T-helper 1 cell treated with Interleukin-12 subunit alpha and Interleukin-12 subunit beta and Interleukin-4 antibody, amounts not matched to agents 30 μg/mL and 1 μg/mL, for 36 hours (primary cell): ENCODE measurements around the gene LARGE1.

Source experiments
- H3K27ac Mint-ChIP-seq: one replicate; pipeline ENCODE4 v1.8.0; 2021; ENCODE audit warnings: mild to moderate bottlenecking, mixed read lengths
- H3K27me3 Mint-ChIP-seq: one replicate; pipeline ENCODE4 v1.8.0; 2021; ENCODE audit warnings: low read depth, mixed read lengths
- H3K36me3 Mint-ChIP-seq: one replicate; pipeline ENCODE4 v1.8.0; 2021; ENCODE audit warnings: low read depth, mixed read lengths
- H3K4me1 Mint-ChIP-seq: one replicate; pipeline ENCODE4 v1.8.0; 2021; ENCODE audit warnings: low read depth, mixed read lengths
- H3K4me3 Mint-ChIP-seq: one replicate; pipeline ENCODE4 v1.8.0; 2021; ENCODE audit warnings: mild to moderate bottlenecking, moderate library complexity, mixed read lengths
- H3K9me3 Mint-ChIP-seq: one replicate; pipeline ENCODE4 v1.8.0; 2021; ENCODE audit warnings: mixed read lengths

Gene LARGE1

GRCh38 chr22:33314316-33314715, 606.0 kb downstream of the LARGE1 start:
- no peaks in the 10 kb centered on the region for H3K4me1 Mint-ChIP-seq
- no peak overlapping the region for H3K27ac Mint-ChIP-seq
- no peaks in the 10 kb centered on the region for H3K36me3 Mint-ChIP-seq
- no peaks in the 10 kb centered on the region for H3K27me3 Mint-ChIP-seq
- no peak overlapping the region for H3K4me3 Mint-ChIP-seq
- H3K9me3 Mint-ChIP-seq = peaks cover 6% of the 10 kb centered on the region

- no peaks in the 10 kb centered on the region for H3K36me3 Mint-ChIP-seq
- H3K9me3 Mint-ChIP-seq = no peaks in the 10 kb centered on the region
- H3K27me3 Mint-ChIP-seq = peaks cover 3% of the 10 kb centered on the region
- no peak overlapping the region for H3K4me3 Mint-ChIP-seq
- H3K27ac Mint-ChIP-seq = no peak overlapping the region
- no peaks in the 10 kb centered on the region for H3K4me1 Mint-ChIP-seq
Measured at GRCh38 chr22:33303099-33303498, 617.2 kb downstream of the LARGE1 start.

- H3K36me3 Mint-ChIP-seq = no peaks in the 10 kb centered on the region
- no peaks in the 10 kb centered on the region for H3K4me1 Mint-ChIP-seq
- H3K4me3 Mint-ChIP-seq = no peak overlapping the region
Measured at GRCh38 chr22:33302549-33302948, 617.7 kb downstream of the LARGE1 start.

GRCh38 chr22:33302049-33302545, 618.2 kb downstream of the LARGE1 start:
- peaks cover 3% of the 10 kb centered on the region for H3K27me3 Mint-ChIP-seq
- no peak overlapping the region for H3K27ac Mint-ChIP-seq
- no peaks in the 10 kb centered on the region for H3K36me3 Mint-ChIP-seq
- H3K4me3 Mint-ChIP-seq = no peak overlapping the region
- no peaks in the 10 kb centered on the region for H3K9me3 Mint-ChIP-seq
- no peaks in the 10 kb centered on the region for H3K4me1 Mint-ChIP-seq

More at GRCh38 chr22:33302549-33302948, 617.7 kb downstream of the LARGE1 start:
- peaks cover 3% of the 10 kb centered on the region for H3K27me3 Mint-ChIP-seq
- H3K27ac Mint-ChIP-seq = no peak overlapping the region
- H3K9me3 Mint-ChIP-seq = no peaks in the 10 kb centered on the region

- Mint-ChIP-seq H3K4me1 (no peaks in the 10 kb centered on the region), H3K27me3 (peaks cover 3% of the 10 kb centered on the region), H3K36me3 (no peaks in the 10 kb centered on the region), H3K27ac (no peak overlapping the region), H3K9me3 (no peaks in the 10 kb centered on the region), H3K4me3 (no peak overlapping the region)
Measured at GRCh38 chr22:33300165-33300564, 620.1 kb downstream of the LARGE1 start.

- Mint-ChIP-seq H3K27ac (no peak overlapping the region), H3K4me1 (no peaks in the 10 kb centered on the region), H3K4me3 (no peak overlapping the region), H3K36me3 (no peaks in the 10 kb centered on the region), H3K9me3 (no peaks in the 10 kb centered on the region), H3K27me3 (peaks cover 3% of the 10 kb centered on the region)
Measured at GRCh38 chr22:33299245-33299956, 620.9 kb downstream of the LARGE1 start.

GRCh38 chr22:33296941-33297340, 623.3 kb downstream of the LARGE1 start:
- Mint-ChIP-seq H3K4me1 (no peaks in the 10 kb centered on the region), H3K27me3 (no peaks in the 10 kb centered on the region), H3K4me3 (no peak overlapping the region), H3K27ac (no peak overlapping the region), H3K36me3 (no peaks in the 10 kb centered on the region), H3K9me3 (no peaks in the 10 kb centered on the region)

GRCh38 chr22:33288078-33288477, 632.2 kb downstream of the LARGE1 start:
- no peak overlapping the region for H3K4me3 Mint-ChIP-seq
- H3K27me3 Mint-ChIP-seq = no peaks in the 10 kb centered on the region
- no peak overlapping the region for H3K27ac Mint-ChIP-seq
- H3K4me1 Mint-ChIP-seq = no peaks in the 10 kb centered on the region
- no peaks in the 10 kb centered on the region for H3K36me3 Mint-ChIP-seq
- H3K9me3 Mint-ChIP-seq = no peaks in the 10 kb centered on the region

GRCh38 chr22:33275073-33275443, 645.2 kb downstream of the LARGE1 start:
- Mint-ChIP-seq H3K4me3 (no peak overlapping the region), H3K27ac (no peak overlapping the region)

GRCh38 chr22:33274214-33275072, 645.8 kb downstream of the LARGE1 start:
- no peaks in the 10 kb centered on the region for H3K9me3 Mint-ChIP-seq
- H3K4me1 Mint-ChIP-seq = no peaks in the 10 kb centered on the region
- no peaks in the 10 kb centered on the region for H3K27me3 Mint-ChIP-seq
- no peak overlapping the region for H3K27ac Mint-ChIP-seq
- H3K36me3 Mint-ChIP-seq = no peaks in the 10 kb centered on the region
- H3K4me3 Mint-ChIP-seq = no peak overlapping the region

More at GRCh38 chr22:33275073-33275443, 645.2 kb downstream of the LARGE1 start:
- Mint-ChIP-seq H3K36me3 (no peaks in the 10 kb centered on the region), H3K9me3 (no peaks in the 10 kb centered on the region), H3K27me3 (no peaks in the 10 kb centered on the region), H3K4me1 (no peaks in the 10 kb centered on the region)

- Mint-ChIP-seq H3K27ac (no peak overlapping the region), H3K4me1 (no peaks in the 10 kb centered on the region), H3K36me3 (no peaks in the 10 kb centered on the region), H3K27me3 (no peaks in the 10 kb centered on the region), H3K9me3 (no peaks in the 10 kb centered on the region), H3K4me3 (no peak overlapping the region)
Measured at GRCh38 chr22:33272871-33273270, 647.4 kb downstream of the LARGE1 start.

- Mint-ChIP-seq H3K27me3 (no peaks in the 10 kb centered on the region), H3K9me3 (no peaks in the 10 kb centered on the region), H3K4me3 (no peak overlapping the region), H3K4me1 (no peaks in the 10 kb centered on the region), H3K36me3 (no peaks in the 10 kb centered on the region), H3K27ac (no peak overlapping the region)
Measured at GRCh38 chr22:33272180-33272579, 648.1 kb downstream of the LARGE1 start.

- H3K4me1 Mint-ChIP-seq = no peaks in the 10 kb centered on the region
- no peaks in the 10 kb centered on the region for H3K36me3 Mint-ChIP-seq
- no peaks in the 10 kb centered on the region for H3K27me3 Mint-ChIP-seq
- H3K9me3 Mint-ChIP-seq = no peaks in the 10 kb centered on the region
- no peak overlapping the region for H3K27ac Mint-ChIP-seq
- no peak overlapping the region for H3K4me3 Mint-ChIP-seq
Measured at GRCh38 chr22:33271390-33272161, 648.7 kb downstream of the LARGE1 start.

- no peaks in the 10 kb centered on the region for H3K9me3 Mint-ChIP-seq
- no peak overlapping the region for H3K27ac Mint-ChIP-seq
- no peaks in the 10 kb centered on the region for H3K4me1 Mint-ChIP-seq
- H3K4me3 Mint-ChIP-seq = no peak overlapping the region
- H3K27me3 Mint-ChIP-seq = no peaks in the 10 kb centered on the region
- H3K36me3 Mint-ChIP-seq = no peaks in the 10 kb centered on the region
Measured at GRCh38 chr22:33270596-33270995, 649.7 kb downstream of the LARGE1 start.
